IPS DF 4.7 (cell line): ENCODE measurements around the gene PODXL2.

Experiments used
- DNase-seq: peaks from one replicate; pipeline ENCODE4 v3.0.0-alpha.2; 2013; ENCODE audit warnings: low spot score; ENCODE audit errors: extremely low read depth

Gene PODXL2

DNA sequence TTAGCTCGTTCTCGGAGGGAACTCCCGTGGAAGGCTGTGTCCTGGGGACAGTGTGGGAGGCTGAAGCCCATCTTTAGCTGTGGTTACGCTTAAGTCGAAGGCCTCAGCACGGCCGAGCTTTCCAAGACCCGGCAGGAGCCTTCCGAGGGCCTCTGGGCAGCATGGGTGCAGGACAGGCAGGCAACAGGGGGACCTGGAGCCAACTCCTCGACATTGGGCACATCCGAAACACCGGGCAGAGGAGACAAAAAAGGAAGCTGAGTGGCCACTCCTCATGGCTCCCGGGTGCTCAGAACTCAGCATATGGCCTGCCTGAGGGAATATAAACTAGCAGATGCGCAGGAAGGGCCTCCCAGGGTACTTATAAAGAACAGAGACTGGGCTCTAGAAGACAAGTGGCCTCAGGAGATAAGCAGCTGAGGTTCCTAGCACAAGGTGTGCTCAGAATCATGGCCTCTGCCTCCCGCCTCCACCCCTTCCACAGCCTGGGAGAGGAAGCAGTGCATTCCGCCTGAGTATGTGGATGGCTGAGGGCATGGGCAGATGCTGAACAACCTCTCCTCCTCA, 77.9 kb downstream of the PODXL2 start:
- DNase-seq: no peak

DNA sequence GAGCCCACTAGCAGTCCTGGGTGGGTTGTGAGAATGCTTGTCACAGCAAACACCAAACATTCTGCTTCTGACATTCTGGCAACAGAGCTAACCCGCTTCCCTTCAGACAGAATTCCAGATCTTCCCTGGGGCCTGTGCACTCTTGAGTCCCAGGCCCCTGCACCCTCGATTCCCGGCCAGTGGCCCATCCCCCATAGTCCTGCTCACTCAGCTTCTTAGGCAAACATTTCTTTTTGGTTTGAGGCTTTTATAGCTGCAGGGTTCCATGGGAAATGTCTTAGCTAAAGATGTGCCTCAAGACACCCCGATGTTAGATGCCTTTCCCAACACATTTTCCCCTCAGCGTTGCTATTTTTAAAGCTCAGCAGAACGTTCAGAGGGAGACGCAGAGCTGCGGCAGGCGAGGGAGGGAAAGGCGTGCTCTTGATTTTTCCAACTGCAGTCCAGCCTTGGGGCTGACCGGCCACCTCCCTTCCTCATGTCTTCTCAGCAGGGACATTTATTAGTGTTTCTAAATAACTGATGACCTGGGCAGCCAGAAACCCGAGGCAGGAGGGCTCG, 78.9 kb downstream of the PODXL2 start:
- no peak for DNase-seq

DNA sequence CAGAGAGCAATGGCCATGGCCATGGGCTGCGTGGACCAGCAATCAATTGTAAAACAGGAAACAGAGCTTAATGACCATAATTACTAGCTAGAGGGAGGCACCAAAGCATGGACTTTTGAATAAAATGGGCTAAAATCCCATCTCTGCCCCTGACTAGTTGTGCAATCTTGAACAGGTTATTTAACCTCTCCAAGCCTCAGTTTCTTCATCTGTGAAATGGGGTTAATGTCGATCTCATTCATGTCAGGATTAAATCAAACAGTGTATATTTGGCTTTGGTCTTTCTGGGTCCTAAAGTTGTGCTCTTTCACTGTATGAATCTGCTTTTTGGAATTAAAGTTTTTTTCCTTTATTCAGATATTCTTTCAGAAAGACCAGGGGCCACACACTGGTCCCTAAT, 79.9 kb downstream of the PODXL2 start:
- DNase-seq: no peak

GRCh38 chr3:127709320-127710060, 80.5 kb downstream of the PODXL2 start:
- DNase-seq: no peak

GRCh38 chr3:127710155-127710941, 81.4 kb downstream of the PODXL2 start:
- DNase-seq: no peak

GRCh38 chr3:127711021-127711695, 82.2 kb downstream of the PODXL2 start:
- no peak for DNase-seq

DNA sequence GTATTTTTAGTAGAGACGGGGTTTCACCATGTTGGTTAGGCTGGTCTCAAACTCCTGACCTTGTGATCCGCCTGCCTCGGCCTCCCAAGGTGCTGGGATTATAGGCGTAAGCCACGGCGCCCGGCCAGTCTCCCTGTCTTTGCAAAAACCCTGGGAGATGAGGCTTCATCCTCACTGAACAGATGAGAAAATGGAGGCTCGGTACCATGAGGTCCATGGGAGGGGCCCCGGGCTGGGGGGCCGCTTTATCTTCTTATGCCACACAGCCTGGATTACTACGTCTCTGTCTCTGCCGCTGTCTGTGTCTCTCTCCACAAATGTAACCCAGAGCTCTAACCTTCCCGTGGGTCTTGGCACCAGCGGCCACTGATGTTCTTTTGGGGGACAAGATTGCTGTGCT, 82.9 kb downstream of the PODXL2 start:
- DNase-seq: no peak

DNA sequence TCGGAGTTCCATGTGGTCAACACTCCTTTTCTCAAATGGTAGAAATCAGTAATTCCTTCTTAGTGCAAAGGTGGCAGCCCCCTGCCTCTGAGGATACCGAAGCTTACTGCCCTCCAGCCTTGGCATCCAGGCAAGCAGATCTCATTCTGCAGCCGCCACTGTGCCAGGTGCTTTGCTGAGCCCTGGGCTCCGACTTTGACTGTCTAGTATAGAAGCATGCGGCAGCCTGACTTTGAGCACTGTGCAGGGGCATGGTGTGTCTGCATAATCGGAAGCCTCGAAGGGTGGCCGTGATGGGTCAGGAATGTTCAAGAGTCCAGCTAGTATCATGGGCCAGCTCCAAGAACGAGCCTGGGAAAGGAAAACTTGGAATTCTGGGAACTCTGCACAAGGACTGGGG, 83.5 kb downstream of the PODXL2 start:
- DNase-seq: no peak

GRCh38 chr3:127712881-127713771, 84.1 kb downstream of the PODXL2 start:
- DNase-seq: no peak

DNA sequence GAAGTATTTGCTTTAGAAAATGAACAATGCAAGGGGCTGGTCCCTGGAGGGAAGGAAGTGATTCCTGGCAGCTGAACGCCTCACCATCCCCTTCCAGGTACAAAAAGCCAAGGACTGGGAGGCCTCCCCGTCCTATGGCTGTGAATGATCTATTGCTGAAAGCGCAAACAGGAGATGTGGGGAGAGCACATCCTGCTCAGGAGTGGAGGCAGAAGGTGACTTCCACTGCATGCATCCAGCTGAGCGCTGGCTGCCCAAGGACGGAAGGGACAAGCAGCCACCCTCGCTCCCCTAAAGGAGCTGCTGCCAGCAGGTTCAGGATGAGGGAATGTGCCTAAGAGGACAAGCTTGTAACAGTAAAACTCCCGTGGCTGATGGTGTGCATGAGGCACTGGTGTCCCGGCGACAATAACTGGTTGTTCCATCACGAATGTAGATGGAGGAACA, 85.2 kb downstream of the PODXL2 start:
- DNase-seq: no peak

GRCh38 chr3:127714866-127715265, 85.9 kb downstream of the PODXL2 start:
- DNase-seq: no peak

DNA sequence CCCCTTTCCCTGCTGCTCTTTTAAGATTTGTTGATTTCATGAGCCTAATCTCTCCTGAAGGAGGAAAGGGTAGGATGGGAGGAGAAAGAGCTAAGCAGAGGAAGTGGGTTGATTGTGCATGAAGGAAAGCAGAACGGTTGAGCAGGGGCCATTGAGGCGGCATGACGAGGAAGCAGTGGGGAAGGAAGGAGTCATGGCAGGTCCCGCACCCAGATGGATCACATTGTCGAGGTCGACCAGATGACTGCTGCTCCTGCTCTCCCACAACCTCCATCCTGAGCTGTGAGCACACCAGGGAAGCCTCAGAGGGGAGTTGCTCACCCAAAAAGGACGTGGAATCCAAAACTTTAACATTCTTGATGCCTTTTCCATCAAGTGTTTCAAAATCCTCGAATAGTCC, 86.5 kb downstream of the PODXL2 start:
- DNase-seq: no peak

- no peak for DNase-seq
Measured at GRCh38 chr3:127716384-127716783, 87.4 kb downstream of the PODXL2 start.

DNA sequence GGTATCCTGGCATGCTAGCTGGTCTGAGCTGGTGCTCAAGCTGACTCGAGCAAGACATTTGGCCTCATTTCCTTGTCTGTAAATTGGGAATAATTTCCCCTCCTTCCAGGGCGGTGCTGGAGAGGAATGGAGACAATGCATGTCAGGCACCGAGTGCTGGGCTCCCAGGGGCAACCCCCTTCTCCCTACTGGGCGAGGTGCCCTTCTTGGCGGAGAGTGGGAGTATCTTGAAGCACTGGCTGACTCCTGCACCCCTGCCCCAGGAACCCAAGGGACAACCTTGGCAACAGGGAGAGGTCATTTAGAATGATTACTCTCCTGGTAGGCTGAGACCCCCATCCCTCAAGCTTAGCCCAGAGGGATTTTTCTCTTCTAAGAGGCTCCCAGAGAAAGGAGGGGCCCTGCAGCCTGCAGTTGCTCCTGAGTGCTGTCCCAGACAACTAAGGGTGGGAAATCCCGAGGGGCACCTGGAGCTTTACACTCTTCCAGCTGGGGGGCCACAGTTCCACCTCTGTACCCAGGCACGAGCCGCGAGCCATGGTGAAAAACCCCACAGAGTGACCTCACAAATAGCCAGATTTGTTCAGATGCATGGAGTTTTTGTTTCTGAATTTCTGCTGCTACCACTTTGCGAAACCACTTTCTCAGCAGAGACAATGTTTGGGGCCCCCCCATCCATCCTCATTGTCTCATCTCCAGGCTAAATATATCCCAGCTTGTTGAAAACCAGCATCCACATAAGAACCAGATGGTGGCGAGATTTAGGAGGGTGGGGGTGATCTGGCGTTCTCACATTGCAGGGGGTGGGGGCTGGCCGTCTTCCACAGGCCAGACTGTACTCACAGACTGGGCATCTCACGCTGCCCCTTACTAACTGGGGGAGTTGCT, 88.6 kb downstream of the PODXL2 start:
- no peak for DNase-seq

GRCh38 chr3:127718245-127718915, 89.4 kb downstream of the PODXL2 start:
- no peak for DNase-seq

GRCh38 chr3:127718916-127719290, 89.9 kb downstream of the PODXL2 start:
- no peak for DNase-seq

DNA sequence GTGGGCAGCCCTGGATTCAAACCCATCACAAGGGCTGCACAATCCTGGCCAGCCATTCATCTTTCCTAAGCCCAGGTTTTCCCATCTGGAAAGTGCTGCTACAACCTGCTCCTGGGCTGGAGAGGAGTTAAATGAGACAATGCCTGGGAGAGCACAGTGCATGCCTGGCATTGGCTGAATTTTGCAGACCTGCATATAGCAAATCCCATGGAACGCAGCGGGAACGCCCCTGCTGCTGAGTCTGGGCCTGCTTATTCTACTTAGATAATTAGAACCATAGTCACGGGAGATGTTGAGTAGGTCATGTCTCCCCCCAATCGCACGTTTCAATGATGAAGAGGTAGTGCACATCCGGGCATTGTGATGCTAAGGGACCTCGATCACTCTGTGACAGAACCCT, 90.4 kb downstream of the PODXL2 start:
- no peak for DNase-seq

GRCh38 chr3:127720161-127720823, 91.3 kb downstream of the PODXL2 start:
- no peak for DNase-seq
